HEK293 (cell line): ENCODE data around the gene NNAT.

ENCODE experiments used
- CTCF ChIA-PET: fragments of 350-600 bp; formaldehyde crosslinking; extraction: SDS; loops from one replicate; lab custom pipeline; 2021; ENCODE audit warnings: antibody characterized with exemption; lab: Yijun Ruan, JAX
- POLR2A ChIA-PET: fragments of 300-600 bp; formaldehyde crosslinking; extraction: SDS; loops from one replicate; lab custom pipeline; 2020; ENCODE audit warnings: antibody characterized with exemption, inconsistent platforms; lab: Yijun Ruan, JAX
- H3K27ac ChIP-seq: fragments of 200-500 bp; sonication (Bioruptor generic); 2 replicates; pipeline ENCODE4 v1.5.1; 2014; ENCODE audit warnings: low read depth, low read length, control low read depth, inconsistent platforms; ENCODE audit errors: extremely low read depth
- H3K36me3 ChIP-seq, 2 experiments: fragments of 200-500 bp in 1 of 2; sonication (Bioruptor generic) in 1 of 2; 1 replicate in 1 of 2; 2 replicates in 1 of 2; pipeline ENCODE4 v1.5.1; 2014 to 2017; ENCODE audit warnings: inconsistent platforms in 2 of 2, low read length in 2 of 2; ENCODE audit not compliant: control insufficient read depth in 2 of 2, insufficient read depth in 1 of 2
- H3K4me1 ChIP-seq: fragments of 200-500 bp; sonication (Bioruptor generic); 2 replicates; pipeline ENCODE4 v1.5.1; 2014; ENCODE audit warnings: mild to moderate bottlenecking, low read length, inconsistent platforms; ENCODE audit not compliant: control insufficient read depth, insufficient read depth
- H3K4me3 ChIP-seq: 2 replicates; pipeline ENCODE4 v1.5.1; 2011; ENCODE audit warnings: low read depth, mild to moderate bottlenecking, control low read depth, low read length, moderate library complexity
- H3K9me3 ChIP-seq: fragments of 200-500 bp; sonication (Bioruptor generic); 2 replicates; pipeline ENCODE4 v1.5.1; 2014; ENCODE audit warnings: low read depth, low read length, inconsistent platforms; ENCODE audit not compliant: control insufficient read depth, insufficient read depth
- GLI4 ChIP-seq: fragments of 450-650 bp; formaldehyde crosslinking; IDR thresholded peaks from 2 replicates; pipeline ENCODE4 v1.5.1; 2016; ENCODE audit warnings: missing biosample characterization, missing genetic modification characterization
- GLIS1 ChIP-seq: fragments of 450-650 bp; formaldehyde crosslinking; IDR thresholded peaks from 2 replicates; pipeline ENCODE4 v1.5.1; 2016; ENCODE audit warnings: missing biosample characterization, missing genetic modification characterization
- HOXD13 ChIP-seq: sonication (generic); formaldehyde crosslinking; IDR thresholded peaks from 2 replicates; pipeline ENCODE4 v1.8.0; 2022; ENCODE audit warnings: missing genetic modification reagents, borderline replicate concordance
- INSM2 ChIP-seq: fragments of 450-650 bp; formaldehyde crosslinking; IDR thresholded peaks from 2 replicates; pipeline ENCODE4 v1.5.1; 2016; ENCODE audit warnings: missing biosample characterization, missing genetic modification characterization
- KLF7 ChIP-seq: fragments of 450-650 bp; formaldehyde crosslinking; IDR thresholded peaks from 2 replicates; pipeline ENCODE4 v1.5.1; 2016; ENCODE audit warnings: missing biosample characterization, missing genetic modification characterization, borderline replicate concordance
- MYNN ChIP-seq: fragments of 450-650 bp; formaldehyde crosslinking; IDR thresholded peaks from 2 replicates; pipeline ENCODE4 v1.5.1; 2016; ENCODE audit warnings: missing biosample characterization, missing genetic modification characterization, borderline replicate concordance
- PRDM1 ChIP-seq: fragments of 450-650 bp; formaldehyde crosslinking; IDR thresholded peaks from 2 replicates; pipeline ENCODE4; 2016; ENCODE audit warnings: missing biosample characterization, missing genetic modification characterization
- TRIM28 ChIP-seq: IDR thresholded peaks from 2 replicates; pipeline ENCODE4 v1.6.1; 2011; ENCODE audit warnings: low read length, control low read depth, borderline replicate concordance
- ZBTB20 ChIP-seq: fragments of 450-650 bp; formaldehyde crosslinking; IDR thresholded peaks from 2 replicates; pipeline ENCODE4 v1.5.1; 2016; ENCODE audit warnings: missing biosample characterization, missing genetic modification characterization
- ZBTB48 ChIP-seq: fragments of 450-650 bp; formaldehyde crosslinking; IDR thresholded peaks from 2 replicates; pipeline ENCODE4 v1.5.1; 2016; ENCODE audit warnings: missing biosample characterization, missing genetic modification characterization
- ZBTB8A ChIP-seq: fragments of 450-650 bp; formaldehyde crosslinking; IDR thresholded peaks from 2 replicates; pipeline ENCODE4 v1.5.1; 2016; ENCODE audit warnings: missing biosample characterization, missing genetic modification characterization
- ZEB2 ChIP-seq: fragments of 450-650 bp; formaldehyde crosslinking; IDR thresholded peaks from 2 replicates; pipeline ENCODE4 v1.5.1; 2016; ENCODE audit warnings: missing biosample characterization, missing genetic modification characterization
- ZNF155 ChIP-seq: fragments of 450-650 bp; formaldehyde crosslinking; IDR thresholded peaks from 2 replicates; pipeline ENCODE4 v1.5.1; 2016; ENCODE audit warnings: missing biosample characterization, missing genetic modification characterization
- ZNF169 ChIP-seq: fragments of 450-650 bp; formaldehyde crosslinking; IDR thresholded peaks from 2 replicates; pipeline ENCODE4 v1.5.1; 2016; ENCODE audit warnings: missing biosample characterization, missing genetic modification characterization
- ZNF2 ChIP-seq: fragments of 450-650 bp; formaldehyde crosslinking; IDR thresholded peaks from 2 replicates; pipeline ENCODE4 v1.5.1; 2016; ENCODE audit warnings: missing biosample characterization, missing genetic modification characterization
- ZNF26 ChIP-seq: fragments of 450-650 bp; formaldehyde crosslinking; IDR thresholded peaks from 2 replicates; pipeline ENCODE4 v1.5.1; 2016; ENCODE audit warnings: missing biosample characterization, missing genetic modification characterization
- ZNF292 ChIP-seq: fragments of 450-650 bp; formaldehyde crosslinking; IDR thresholded peaks from 2 replicates; pipeline ENCODE4 v1.5.1; 2016; ENCODE audit warnings: low read depth, missing biosample characterization, missing genetic modification characterization, borderline replicate concordance
- ZNF302 ChIP-seq: fragments of 450-650 bp; formaldehyde crosslinking; IDR thresholded peaks from 2 replicates; pipeline ENCODE4 v1.5.1; 2016; ENCODE audit warnings: missing biosample characterization, missing genetic modification characterization, low read depth
- ZNF341 ChIP-seq: fragments of 450-650 bp; formaldehyde crosslinking; IDR thresholded peaks from 2 replicates; pipeline ENCODE4; 2016; ENCODE audit warnings: low read depth, missing biosample characterization, missing genetic modification characterization
- ZNF37A ChIP-seq: fragments of 450-650 bp; IDR thresholded peaks from 2 replicates; pipeline ENCODE4 v1.5.1; 2018; ENCODE audit warnings: missing biosample characterization, missing genetic modification characterization
- ZNF48 ChIP-seq: fragments of 450-650 bp; formaldehyde crosslinking; IDR thresholded peaks from 2 replicates; pipeline ENCODE4 v1.5.1; 2016; ENCODE audit warnings: missing biosample characterization, missing genetic modification characterization
- ZNF529 ChIP-seq: fragments of 450-650 bp; formaldehyde crosslinking; IDR thresholded peaks from 2 replicates; pipeline ENCODE4 v1.5.1; 2017; ENCODE audit warnings: missing genetic modification characterization, missing biosample characterization; ENCODE audit not compliant: insufficient replicate concordance
- ZNF555 ChIP-seq: fragments of 450-650 bp; formaldehyde crosslinking; conservative IDR thresholded peaks from 2 replicates; pipeline ENCODE4 v1.5.1; 2017; ENCODE audit warnings: missing biosample characterization, mild to moderate bottlenecking, missing genetic modification characterization, inconsistent platforms
- ZNF626 ChIP-seq: fragments of 450-650 bp; sonication (Bioruptor Pico); formaldehyde crosslinking; IDR thresholded peaks from 2 replicates; pipeline ENCODE4 v1.5.1; 2018; ENCODE audit warnings: missing biosample characterization, missing genetic modification characterization, inconsistent platforms
- ZNF645 ChIP-seq: fragments of 450-650 bp; formaldehyde crosslinking; IDR thresholded peaks from 2 replicates; pipeline ENCODE4; 2016; ENCODE audit warnings: missing biosample characterization, missing genetic modification characterization
- ZNF654 ChIP-seq: fragments of 450-650 bp; formaldehyde crosslinking; IDR thresholded peaks from 2 replicates; pipeline ENCODE4 v1.5.1; 2016; ENCODE audit warnings: low read depth, missing biosample characterization, missing genetic modification characterization
- ZNF692 ChIP-seq: fragments of 450-650 bp; formaldehyde crosslinking; IDR thresholded peaks from 2 replicates; pipeline ENCODE4 v1.5.1; 2016; ENCODE audit warnings: missing biosample characterization, missing genetic modification characterization
- ZNF830 ChIP-seq: fragments of 450-650 bp; IDR thresholded peaks from 2 replicates; pipeline ENCODE4 v1.5.0; 2018; ENCODE audit warnings: missing biosample characterization, missing genetic modification characterization, low read depth, mild to moderate bottlenecking, moderate library complexity
- ZXDB ChIP-seq: fragments of 450-650 bp; formaldehyde crosslinking; IDR thresholded peaks from 2 replicates; pipeline ENCODE4 v1.5.1; 2016; ENCODE audit warnings: missing biosample characterization, missing genetic modification characterization

NNAT gene

GRCh38 chr20:37564016-37564387, 43.0 kb downstream of the NNAT start:
- Histone ChIP-seq H3K4me1 (peaks cover 5% of the 10 kb centered on the region; the same call in 1 of the 2 replicates), H3K36me3 (no peaks in the 10 kb centered on the region), H3K27ac (no peak overlapping the region), H3K4me3 (no peak overlapping the region), H3K9me3 (no peaks in the 10 kb centered on the region)
- ChIA-PET POLR2A (no interaction called here), CTCF (interaction anchor here (0.6 to 6.9 kb wide), 44 partner anchors 9 to 861 kb away, joined by 3 to 54 read pairs (median 4); no protein-coding TSS in a partner anchor)
- TF ChIP-seq ZNF645 (no peak), ZNF155 (no peak), ZNF169 (tag by site-specific recombination) (no peak), ZBTB48 (tag by site-specific recombination) (no peak)

GRCh38 chr20:37564388-37565133, 43.5 kb downstream of the NNAT start:
- no peak overlapping the region for H3K27ac ChIP-seq
- POLR2A ChIA-PET = no interaction called here
- CTCF ChIA-PET = interaction anchor here (0.6 to 6.9 kb wide), 49 partner anchors 9 to 1290 kb away, joined by 3 to 54 read pairs (median 4); no protein-coding TSS in a partner anchor
- TF ChIP-seq TRIM28 (no peak), ZBTB8A (tag by site-specific recombination) (no peak; the same call in 1 of the 2 replicates), ZNF48 (tag by site-specific recombination) (no peak), ZNF302 (tag by site-specific recombination) (no peak), ZNF692 (tag by site-specific recombination) (no peak), INSM2 (no peak), ZNF555 (no peak), ZNF292 (tag by site-specific recombination) (no peak), ZNF26 (tag by site-specific recombination) (no peak), ZNF654 (tag by site-specific recombination) (peak; percentile 64), ZXDB (tag by site-specific recombination) (no peak), PRDM1 (tag by site-specific recombination) (no peak), ZEB2 (tag by site-specific recombination) (no peak), KLF7 (tag by site-specific recombination) (no peak), ZNF830 (no peak), ZNF37A (tag by site-specific recombination) (no peak), ZNF626 (tag by site-specific recombination) (no peak), ZNF529 (no peak), GLI4 (tag by site-specific recombination) (no peak), HOXD13 (CRISPR knock-in tag) (no peak), ZBTB20 (tag by site-specific recombination) (no peak), MYNN (tag by site-specific recombination) (no peak), ZNF2 (0 out of 2 replicates have a peak, but pooled peaks have one; percentile 49), ZNF341 (tag by site-specific recombination) (no peak), GLIS1 (no peak)

More at GRCh38 chr20:37564388-37565133, 43.5 kb downstream of the NNAT start:
- Histone ChIP-seq H3K4me3 (no peak overlapping the region), H3K9me3 (no peaks in the 10 kb centered on the region), H3K4me1 (peaks cover 5% of the 10 kb centered on the region; the same call in 1 of the 2 replicates), H3K36me3 (no peaks in the 10 kb centered on the region)
